Measurements from ENCODE around the gene HS1BP3.

Gene HS1BP3

DNA sequence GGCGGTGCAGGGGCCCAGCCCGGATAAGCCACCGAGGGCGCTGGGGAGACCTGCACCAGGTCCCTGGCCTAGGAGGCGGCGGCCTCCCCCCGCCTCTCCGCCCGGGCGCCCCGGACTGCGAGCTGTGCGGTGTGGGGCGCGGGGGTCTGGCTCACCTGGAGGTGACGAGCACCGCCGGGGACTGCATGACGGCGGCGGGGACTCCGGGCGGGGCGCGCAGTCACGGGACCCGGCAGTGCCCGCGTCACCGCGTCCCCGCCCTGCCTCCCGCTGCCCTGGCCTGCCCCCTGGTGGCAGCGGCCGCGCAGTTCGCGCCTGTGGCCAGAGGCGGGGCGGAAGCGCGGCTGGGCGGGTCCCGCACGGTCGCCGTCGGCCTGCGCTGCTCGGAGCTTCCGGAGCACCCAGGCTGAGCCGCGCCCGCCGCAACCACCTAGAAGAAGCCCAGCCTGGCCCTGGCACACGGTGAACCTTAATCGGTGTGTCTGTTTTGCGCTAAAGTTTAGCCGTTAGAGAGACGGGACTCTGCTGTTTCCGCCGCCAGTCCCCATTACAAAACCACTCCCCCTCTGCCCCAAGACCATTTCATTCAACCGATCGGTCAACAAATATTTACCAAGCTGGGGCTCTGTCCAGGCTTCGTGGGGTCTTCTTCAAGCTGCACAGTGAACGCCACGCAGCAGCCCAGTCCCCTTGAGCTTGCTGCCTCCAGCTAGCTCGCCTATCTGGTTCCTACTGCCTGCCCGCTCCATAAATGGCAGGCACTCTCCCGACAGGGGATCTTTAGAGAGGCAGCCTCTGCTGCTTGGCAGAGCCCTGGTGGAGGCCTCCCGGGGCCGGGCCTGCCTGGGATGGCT lies at the start of gene HS1BP3:
Gene HS1BP3 (minus strand): TSS at position 222 of the 854 bp plus-strand sequence. CDS start 35 bp downstream, at position 187.
- peak; percentile 94 for DNase-seq

DNA sequence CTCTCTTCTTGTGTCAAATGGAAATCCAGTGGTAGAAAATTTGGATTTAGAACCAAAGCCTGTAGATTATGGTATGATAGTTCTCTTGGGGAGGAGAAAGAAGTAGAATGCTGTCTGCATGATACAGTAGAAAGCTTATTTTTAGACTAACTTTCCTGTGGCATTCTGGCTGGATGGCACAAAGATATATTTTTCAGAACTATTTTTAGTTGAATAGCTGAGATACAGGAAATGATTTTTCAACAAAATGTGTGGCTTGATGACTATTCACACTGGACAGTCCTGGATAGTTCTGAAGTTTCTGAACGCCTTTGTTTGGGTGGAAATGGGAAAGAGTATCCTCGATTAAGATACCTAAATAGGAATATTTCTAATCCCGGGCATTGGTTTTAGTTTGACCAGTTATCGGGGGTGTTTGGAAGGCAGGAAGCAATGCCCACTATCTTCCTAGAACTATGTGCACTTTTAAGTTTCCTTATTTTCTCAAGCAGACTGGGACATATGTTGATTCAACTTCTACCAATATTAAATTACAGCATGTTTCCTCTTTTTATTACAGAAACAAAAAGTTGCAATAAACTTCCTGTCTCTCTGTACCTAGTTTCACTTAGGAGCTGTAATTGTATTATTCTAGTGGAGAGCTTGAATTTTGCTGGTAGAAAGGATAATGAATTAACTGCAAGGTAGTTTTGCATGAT lies 48.2 kb upstream of the HS1BP3 start:
- no peak for DNase-seq

DNA sequence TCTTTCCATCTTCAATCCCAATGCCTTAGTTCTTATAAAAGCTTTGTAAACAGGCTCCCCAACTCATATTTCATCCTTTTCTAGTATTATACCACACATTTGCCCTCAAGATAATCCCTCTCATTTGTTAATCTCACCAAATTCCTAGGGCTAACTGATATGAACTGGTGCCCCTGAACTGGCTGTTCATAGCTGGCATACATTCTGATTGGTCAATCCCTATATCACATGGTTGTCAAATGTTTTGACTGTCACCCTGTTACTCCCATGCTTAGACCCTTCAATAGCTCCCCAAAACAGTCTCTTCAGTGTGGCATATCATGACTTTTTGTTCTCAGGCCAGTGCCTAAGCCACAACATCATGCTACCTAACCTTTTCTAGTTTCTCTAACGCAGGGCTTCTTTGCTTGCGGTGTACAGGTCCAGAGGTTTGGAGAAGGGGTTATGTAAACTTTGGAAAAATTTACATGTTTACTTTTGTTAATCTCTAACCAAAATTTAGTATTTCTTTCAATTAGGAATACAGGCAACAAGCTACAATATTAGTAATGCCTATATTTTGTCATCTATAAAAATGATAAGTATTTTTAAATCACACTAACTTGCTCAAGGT lies 46.5 kb upstream of the HS1BP3 start:
- DNase-seq, result no peak

DNA sequence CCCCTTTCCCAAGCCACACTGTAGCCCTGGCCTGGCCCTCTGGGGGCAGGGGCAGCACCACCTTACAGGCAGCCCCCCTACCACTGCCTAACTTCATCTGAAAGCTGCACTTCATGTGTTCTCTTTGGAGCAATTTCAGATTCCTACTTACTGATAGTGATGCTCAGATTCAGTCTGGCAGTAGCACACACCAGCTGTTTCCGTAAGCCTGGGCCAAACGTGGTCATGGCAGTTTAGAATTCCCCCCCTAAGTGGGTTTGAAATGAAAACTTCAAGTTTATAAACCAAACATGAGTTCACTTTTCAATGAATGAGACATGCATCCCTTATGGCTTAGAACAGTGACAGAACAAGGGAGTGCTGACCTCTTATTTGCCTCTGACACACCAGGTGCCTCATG lies 45.5 kb upstream of the HS1BP3 start:
- no peak for DNase-seq

- DNase-seq, result no peak
These were observed 42.4 kb upstream of the HS1BP3 start for GRCh38 chr2:20693317-20693716.

DNA sequence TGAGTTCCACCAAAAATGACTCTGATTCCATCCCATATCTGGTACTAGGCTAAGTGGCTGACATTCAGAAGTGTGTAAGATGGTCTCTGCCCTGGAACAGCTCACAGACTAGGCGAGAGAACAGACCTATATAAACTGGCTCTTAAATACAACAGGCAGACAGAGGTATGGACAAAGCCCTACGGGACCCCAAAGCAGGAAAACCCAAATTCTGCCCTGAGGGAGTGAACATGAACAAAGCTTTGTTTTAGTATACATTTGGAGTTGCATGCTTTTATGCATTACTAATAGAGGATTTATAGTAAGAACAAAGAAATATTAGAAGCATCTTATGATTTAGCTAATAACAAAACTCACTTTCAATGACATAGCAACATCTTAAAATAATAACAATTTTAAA lies 41.2 kb upstream of the HS1BP3 start:
- no peak for DNase-seq

GRCh38 chr2:20691076-20691734 lies 40.3 kb upstream of the HS1BP3 start:
- DNase-seq, result no peak

GRCh38 chr2:20689428-20690264 lies 38.7 kb upstream of the HS1BP3 start:
- no peak for DNase-seq

DNA sequence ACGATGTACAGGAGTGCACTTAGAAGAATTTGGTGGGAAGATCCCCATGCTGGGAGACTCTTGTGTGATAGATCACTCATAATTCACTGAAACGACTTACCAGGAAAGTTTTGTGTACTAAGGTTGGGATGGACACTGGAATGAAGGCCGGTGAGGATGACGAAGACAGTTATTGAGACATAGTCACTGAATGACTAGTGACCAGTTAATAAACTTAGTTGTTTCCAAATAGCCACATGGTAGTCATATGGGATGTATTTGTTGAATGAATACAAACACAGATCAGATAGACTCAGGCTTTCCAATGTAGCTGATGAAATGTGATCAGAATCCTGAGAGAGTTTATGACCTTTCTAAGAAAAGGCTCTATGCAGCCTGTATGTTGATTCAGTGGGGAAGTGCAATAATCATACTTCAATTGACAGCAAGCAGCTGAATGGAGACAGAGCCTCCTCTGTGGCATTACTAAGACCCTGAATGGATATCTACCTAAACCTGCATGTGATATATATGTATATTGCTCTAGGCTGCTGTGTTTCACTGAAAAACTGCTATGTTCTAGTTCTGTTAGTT lies 36.4 kb upstream of the HS1BP3 start:
- DNase-seq, result no peak

DNA sequence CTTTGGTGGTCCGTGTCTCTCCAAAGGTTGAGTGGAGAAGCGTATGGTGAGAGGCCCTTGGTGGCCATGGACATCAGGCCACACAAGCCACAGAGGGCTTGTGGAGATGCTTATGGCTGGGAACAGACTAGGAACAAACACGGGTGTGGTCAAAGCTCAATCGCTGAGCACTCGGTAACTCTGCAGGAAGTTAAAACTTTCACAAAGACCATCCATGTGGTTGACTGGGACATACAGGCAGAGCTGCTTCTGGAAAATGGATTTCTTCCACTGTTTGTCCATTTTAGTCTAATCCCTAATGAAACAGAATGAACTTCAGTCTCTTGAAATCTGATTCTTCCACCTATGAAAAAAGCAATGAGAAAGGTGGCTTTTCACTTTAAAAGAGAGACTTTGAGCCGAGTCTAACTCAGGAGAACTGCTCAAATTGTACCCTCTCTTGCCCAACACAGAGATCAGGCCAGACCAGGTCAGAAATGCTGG lies 33.7 kb upstream of the HS1BP3 start:
- DNase-seq, result no peak

DNA sequence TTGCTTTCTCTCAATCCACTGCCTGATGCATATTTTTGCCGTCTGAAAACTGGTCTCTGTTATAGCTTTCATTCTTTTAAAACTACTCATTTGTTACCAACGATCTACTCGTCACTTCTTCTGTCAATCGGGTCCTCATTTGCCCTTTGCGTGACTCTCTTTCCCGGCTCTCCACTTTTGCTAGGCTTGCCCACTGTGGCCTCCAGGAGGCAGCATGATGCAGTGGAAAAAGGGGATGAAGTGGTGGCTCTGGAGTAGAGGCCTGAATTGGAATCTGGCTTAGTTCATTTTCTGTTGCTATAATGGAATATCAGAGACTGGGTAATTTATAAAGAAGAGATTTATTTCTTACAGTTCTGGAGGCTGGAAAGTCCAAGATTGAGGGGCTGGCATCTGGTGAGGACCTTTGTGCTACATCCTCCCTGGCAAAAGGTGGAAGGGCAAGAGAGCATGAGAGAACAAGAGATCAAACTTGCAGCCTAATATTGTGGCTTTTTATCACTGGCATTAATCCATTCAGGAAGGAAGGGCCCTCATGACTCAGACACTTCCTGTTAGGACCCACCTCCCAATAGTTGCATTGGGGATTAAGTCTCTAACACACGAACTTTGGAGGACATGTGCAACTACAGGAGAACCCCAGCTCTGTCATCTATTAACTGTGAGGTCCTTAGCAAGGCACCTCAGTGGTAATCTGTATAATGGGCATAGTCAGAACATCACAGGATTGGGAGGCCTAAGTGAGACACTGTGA lies 31.4 kb upstream of the HS1BP3 start:
- no peak for DNase-seq

- DNase-seq, result no peak
These were observed 30.0 kb upstream of the HS1BP3 start for GRCh38 chr2:20680744-20681375.

DNA sequence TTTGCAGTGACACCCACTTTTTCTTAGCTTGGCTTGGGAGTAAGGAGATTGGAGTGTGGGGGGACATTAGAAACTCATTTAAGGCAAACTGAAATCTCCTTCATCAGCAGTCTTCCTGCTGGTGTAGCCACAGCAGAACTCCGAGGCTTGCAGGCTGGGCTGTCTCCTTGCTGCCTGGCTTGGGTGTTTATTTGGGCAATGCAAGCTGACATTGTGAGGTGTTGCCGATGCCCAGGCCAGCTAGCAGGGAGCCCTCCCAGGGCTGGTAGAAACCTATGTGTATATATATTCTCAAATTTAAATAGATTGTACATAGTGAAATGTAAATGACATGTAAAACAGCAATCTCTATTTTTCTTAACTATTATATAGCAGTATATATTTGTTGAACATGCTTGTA lies 27.9 kb upstream of the HS1BP3 start:
- no peak for DNase-seq

DNA sequence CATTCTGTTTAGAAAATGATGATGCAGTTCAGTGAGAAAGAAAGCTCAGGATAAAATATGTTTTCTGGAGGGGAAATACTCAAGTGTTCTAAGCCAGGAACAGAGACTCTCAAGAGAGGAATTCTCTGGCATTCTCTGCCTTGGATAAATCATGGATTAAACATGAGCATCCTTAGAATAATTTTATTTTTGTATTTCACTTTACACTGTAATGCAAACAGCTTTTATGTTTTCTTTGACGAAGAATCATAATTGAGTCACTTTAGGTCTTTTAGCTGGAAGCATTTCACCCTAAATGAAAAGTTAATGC lies 27.1 kb upstream of the HS1BP3 start:
- DNase-seq, result no peak

DNA sequence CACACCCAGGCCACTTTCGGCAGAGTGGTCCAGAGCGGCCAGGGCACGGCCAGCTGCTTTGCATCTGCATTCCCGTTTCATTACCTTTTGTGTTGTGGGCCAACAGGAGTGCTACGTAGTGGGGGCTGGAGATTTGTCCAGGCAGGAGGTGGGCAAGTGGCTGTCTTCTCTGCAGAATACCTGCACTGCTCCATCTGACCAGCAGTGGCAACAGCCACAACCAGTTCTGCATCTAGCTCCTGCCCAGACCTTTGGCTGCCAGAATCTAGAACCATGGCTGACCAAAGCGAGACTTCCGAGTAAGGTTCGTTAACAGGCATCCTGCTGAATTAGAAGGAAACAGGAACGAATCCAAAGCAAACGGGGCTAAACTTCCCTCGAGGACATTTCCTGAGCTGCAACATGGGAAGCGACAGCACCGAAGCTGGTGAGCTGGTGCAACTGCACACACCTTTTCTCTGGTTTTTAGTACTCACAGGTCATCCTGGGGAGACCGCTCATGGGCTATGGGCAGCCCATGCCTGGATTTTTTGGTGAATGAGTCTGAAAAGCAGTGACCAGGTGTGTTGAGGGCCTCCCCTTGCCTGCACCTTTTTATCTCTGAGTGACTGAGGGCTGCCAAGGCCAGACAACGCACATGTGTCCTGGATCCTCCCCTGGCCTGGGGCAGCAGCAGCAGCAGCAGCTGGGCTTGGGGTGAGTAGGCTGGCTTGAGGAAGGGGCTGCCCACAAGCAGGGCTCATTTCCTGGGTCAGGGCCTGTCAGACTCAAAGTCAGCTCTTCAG lies 26.6 kb upstream of the HS1BP3 start:
- DNase-seq, result no peak

- no peak for DNase-seq
These were observed 25.7 kb upstream of the HS1BP3 start for GRCh38 chr2:20676353-20677215.

GRCh38 chr2:20675701-20676352 lies 24.9 kb upstream of the HS1BP3 start:
- no peak for DNase-seq

DNA sequence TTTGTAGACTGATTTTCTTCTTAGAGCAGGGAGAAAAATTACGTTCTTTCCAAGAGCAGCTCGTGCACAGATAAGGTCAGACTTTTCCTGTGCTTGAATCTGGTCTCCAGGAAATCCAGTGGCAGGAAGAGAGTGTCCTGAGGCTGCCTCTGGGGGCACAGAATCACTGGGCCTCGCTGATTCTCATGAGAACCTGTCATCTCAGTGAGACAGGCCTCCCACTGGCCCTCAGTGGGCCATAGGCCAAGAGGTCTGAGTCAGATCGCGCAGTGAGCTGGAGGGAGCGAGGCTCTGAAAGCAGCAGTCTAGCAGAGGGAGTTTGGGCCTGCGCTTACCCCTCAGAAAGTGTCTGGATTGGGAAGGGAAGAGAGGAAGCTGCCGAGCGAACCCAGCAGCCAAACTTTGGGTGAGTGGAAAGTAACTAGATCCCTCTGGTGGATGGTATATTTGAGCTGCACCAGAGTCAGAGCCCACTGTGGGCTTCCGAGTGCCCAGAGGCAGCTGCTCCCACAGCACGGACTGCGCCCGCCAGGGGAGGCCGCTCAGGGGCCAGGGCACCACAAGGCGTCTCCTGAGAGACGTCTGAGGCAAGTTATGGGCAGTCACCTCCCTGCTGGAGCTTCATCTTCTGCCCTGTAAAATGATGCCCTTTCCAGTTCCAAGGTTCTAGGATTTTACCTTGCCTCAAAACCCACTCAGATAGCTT lies 24.2 kb upstream of the HS1BP3 start:
- no peak for DNase-seq
